Muscle layer of duodenum (tissue), 2 donors: ENCODE data around the gene DDX41.

Experiments
- H3K27ac ChIP-seq: one replicate; pipeline ENCODE4 v1.7.0; 2013; ENCODE audit warnings: mild to moderate bottlenecking, low read length
- H3K27me3 ChIP-seq: one replicate; pipeline ENCODE4 v1.7.0; 2013; ENCODE audit warnings: low read depth, mild to moderate bottlenecking, control low read depth, low read length
- H3K36me3 ChIP-seq, 2 donors: one replicate each; pipeline ENCODE4 v1.7.0; 2013; ENCODE audit warnings: low read length in 2 of 2, control low read depth in 1 of 2, mild to moderate bottlenecking in 1 of 2; ENCODE audit not compliant: insufficient read depth in 2 of 2, control insufficient read depth in 1 of 2
- H3K4me1 ChIP-seq, 2 donors: one replicate each; pipeline ENCODE4 v1.7.0; 2013; ENCODE audit warnings: low read length in 2 of 2, mild to moderate bottlenecking in 2 of 2, control low read depth in 1 of 2, moderate library complexity in 1 of 2; ENCODE audit not compliant: insufficient read depth in 2 of 2, control insufficient read depth in 1 of 2
- H3K4me3 ChIP-seq, 2 donors: one replicate each; pipeline ENCODE4 v1.7.0; 2013; ENCODE audit warnings: low read length in 2 of 2, low read depth in 1 of 2, mild to moderate bottlenecking in 1 of 2
- H3K9me3 ChIP-seq, 2 donors: one replicate each; pipeline ENCODE4 v1.7.0; 2013; ENCODE audit warnings: low read length in 2 of 2, control low read depth in 1 of 2, mild to moderate bottlenecking in 1 of 2; ENCODE audit not compliant: control insufficient read depth in 1 of 2
- donor health status: healthy.

Gene DDX41

GRCh38 chr5:177524539-177524900 lies 7.8 kb upstream of the DDX41 start:
- H3K36me3 ChIP-seq, result peaks cover 61 to 84% of the 10 kb centered on the region in 2 donors
- no peak overlapping the region for H3K4me3 ChIP-seq
- peaks cover 0 to 3% of the 10 kb centered on the region in 2 donors for H3K4me1 ChIP-seq
- H3K27me3 ChIP-seq, result no peaks in the 10 kb centered on the region
- H3K9me3 ChIP-seq, result no peaks in the 10 kb centered on the region
- no peak overlapping the region for H3K27ac ChIP-seq

- no peak overlapping the region for H3K4me3 ChIP-seq
- no peaks in the 10 kb centered on the region for H3K9me3 ChIP-seq
- peaks cover 59 to 87% of the 10 kb centered on the region in 2 donors for H3K36me3 ChIP-seq
- H3K4me1 ChIP-seq, result peaks cover 0 to 7% of the 10 kb centered on the region in 2 donors
- H3K27ac ChIP-seq, result no peak overlapping the region
- no peaks in the 10 kb centered on the region for H3K27me3 ChIP-seq
Measured at GRCh38 chr5:177523711-177524538, 7.2 kb upstream of the DDX41 start.

GRCh38 chr5:177520916-177521513 lies 4.3 kb upstream of the DDX41 start:
- Histone ChIP-seq H3K4me1 (peaks cover 3 to 17% of the 10 kb centered on the region in 2 donors), H3K9me3 (no peaks in the 10 kb centered on the region), H3K27ac (no peak overlapping the region), H3K27me3 (no peaks in the 10 kb centered on the region), H3K36me3 (peaks cover 34 to 60% of the 10 kb centered on the region in 2 donors), H3K4me3 (no peak overlapping the region)

GRCh38 chr5:177520271-177520670 lies 3.5 kb upstream of the DDX41 start:
- peaks cover 6 to 24% of the 10 kb centered on the region in 2 donors for H3K4me1 ChIP-seq
- no peaks in the 10 kb centered on the region for H3K27me3 ChIP-seq
- no peaks in the 10 kb centered on the region for H3K9me3 ChIP-seq
- peaks cover 30 to 60% of the 10 kb centered on the region in 2 donors for H3K36me3 ChIP-seq
- H3K4me3 ChIP-seq, result no peak overlapping the region
- no peak overlapping the region for H3K27ac ChIP-seq

- Histone ChIP-seq H3K4me3 (no peak overlapping the region), H3K36me3 (peaks cover 32 to 59% of the 10 kb centered on the region in 2 donors), H3K27ac (no peak overlapping the region), H3K9me3 (no peaks in the 10 kb centered on the region), H3K27me3 (no peaks in the 10 kb centered on the region), H3K4me1 (peaks cover 6 to 30% of the 10 kb centered on the region in 2 donors)
Measured at GRCh38 chr5:177519463-177520235, 2.9 kb upstream of the DDX41 start.

DNA sequence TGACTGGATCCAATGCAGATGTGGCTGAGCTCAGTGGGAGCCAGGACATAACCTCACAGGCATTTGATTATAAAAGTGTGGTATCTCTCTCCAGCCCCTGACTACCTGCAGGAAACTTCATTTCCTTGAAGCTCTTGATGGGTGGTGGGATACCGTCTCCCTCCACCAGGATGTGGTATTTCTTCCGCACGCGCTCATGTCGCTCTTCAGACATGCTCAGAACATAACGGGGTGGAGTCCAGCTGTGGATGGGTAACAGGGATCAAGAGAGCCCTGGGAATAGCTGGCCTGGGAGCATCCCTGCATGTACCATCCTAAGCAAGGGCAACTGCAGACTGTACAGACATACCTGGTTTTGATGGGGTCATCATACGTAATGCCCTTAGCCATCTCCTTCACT lies 1.2 kb downstream of the DDX41 start:
- H3K27me3 ChIP-seq, result no peaks in the 10 kb centered on the region
- no peak overlapping the region for H3K27ac ChIP-seq
- H3K36me3 ChIP-seq, result peaks cover 42 to 67% of the 10 kb centered on the region in 2 donors
- peaks cover 6 to 32% of the 10 kb centered on the region in 2 donors for H3K4me1 ChIP-seq
- H3K9me3 ChIP-seq, result no peaks in the 10 kb centered on the region
- peak overlapping the region; percentile 86 to 99 for H3K4me3 ChIP-seq

DNA sequence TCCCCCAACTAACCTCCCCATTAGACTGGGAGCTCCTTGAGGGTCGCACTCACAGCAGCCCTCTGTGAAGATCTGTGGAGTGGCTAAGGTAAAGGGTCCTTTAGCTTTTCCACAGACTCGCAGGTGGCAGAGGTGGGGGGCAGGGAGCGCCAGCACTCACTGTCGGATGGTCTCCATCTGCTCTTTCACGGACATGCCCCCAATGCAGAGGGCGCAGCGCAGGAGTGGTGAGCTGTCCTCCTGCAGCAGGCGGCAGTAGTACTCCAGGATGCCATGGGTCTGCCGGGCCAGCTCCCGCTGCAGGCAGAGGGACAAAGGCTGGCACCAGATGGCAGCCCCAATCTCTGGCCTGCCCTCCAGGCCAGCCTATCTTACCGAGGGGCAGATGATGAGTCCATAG lies 2.2 kb downstream of the DDX41 start:
- Histone ChIP-seq H3K27me3 (no peaks in the 10 kb centered on the region), H3K27ac (no peak overlapping the region), H3K9me3 (no peaks in the 10 kb centered on the region), H3K36me3 (peaks cover 36 to 65% of the 10 kb centered on the region in 2 donors), H3K4me1 (peaks cover 6 to 29% of the 10 kb centered on the region in 2 donors), H3K4me3 (no peak overlapping the region)

DNA sequence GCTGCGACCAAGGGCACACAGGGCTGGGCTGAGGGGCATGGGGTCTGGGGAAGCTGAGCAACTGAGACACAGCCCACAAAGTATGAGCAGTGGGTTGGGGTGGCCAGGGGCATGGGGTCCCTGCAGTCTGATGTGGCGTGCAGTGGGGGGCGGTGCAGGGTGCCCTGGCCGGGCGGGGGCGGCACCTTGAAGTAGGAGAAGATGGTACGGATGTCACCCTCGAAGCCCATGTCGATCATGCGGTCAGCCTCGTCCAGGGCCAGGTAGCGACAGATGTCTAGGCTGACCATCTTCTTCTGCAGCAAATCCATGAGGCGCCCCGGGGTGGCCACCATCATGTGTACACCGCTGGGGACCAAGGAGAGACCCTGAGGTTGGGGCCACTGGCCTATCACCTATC lies 3.3 kb downstream of the DDX41 start:
- H3K27ac ChIP-seq, result no peak overlapping the region
- H3K9me3 ChIP-seq, result no peaks in the 10 kb centered on the region
- H3K27me3 ChIP-seq, result no peaks in the 10 kb centered on the region
- peaks cover 31 to 60% of the 10 kb centered on the region in 2 donors for H3K36me3 ChIP-seq
- H3K4me3 ChIP-seq, result no peak overlapping the region
- H3K4me1 ChIP-seq, result peaks cover 6 to 22% of the 10 kb centered on the region in 2 donors

DNA sequence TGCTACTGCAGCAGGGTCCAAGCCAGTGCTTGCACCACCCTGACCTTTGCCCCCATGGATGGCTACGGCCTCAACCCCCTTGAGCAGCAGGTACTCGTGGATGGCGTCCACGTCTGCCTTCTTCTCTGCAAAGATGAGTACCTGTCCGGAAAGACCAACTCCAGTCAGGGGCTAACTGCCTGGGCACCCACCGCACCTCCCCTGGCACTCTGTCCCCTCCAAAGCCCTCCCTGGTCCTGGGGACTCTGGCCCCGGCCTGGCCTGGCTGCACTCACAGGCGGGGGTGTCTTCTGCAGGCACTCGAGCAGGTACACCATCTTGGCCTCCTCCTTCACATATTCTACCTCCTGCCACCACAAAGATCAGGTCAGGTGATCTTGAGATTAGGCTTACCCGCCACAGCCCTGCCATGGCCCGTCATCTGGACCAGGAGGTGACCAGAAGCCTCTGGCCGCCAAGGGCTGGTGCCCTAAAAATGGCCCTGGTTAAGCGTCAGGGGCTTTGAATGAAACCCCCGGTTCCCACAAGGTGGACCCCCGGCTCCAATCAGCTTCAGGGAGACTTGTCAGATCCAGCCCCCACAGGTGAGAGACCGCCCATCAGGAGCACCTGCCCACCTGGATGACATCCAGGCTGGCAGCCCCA lies 3.9 kb downstream of the DDX41 start:
- H3K4me3 ChIP-seq, result no peak overlapping the region
- peaks cover 31 to 60% of the 10 kb centered on the region in 2 donors for H3K36me3 ChIP-seq
- H3K9me3 ChIP-seq, result no peaks in the 10 kb centered on the region
- H3K4me1 ChIP-seq, result peaks cover 6 to 22% of the 10 kb centered on the region in 2 donors
- no peaks in the 10 kb centered on the region for H3K27me3 ChIP-seq
- H3K27ac ChIP-seq, result no peak overlapping the region

DNA sequence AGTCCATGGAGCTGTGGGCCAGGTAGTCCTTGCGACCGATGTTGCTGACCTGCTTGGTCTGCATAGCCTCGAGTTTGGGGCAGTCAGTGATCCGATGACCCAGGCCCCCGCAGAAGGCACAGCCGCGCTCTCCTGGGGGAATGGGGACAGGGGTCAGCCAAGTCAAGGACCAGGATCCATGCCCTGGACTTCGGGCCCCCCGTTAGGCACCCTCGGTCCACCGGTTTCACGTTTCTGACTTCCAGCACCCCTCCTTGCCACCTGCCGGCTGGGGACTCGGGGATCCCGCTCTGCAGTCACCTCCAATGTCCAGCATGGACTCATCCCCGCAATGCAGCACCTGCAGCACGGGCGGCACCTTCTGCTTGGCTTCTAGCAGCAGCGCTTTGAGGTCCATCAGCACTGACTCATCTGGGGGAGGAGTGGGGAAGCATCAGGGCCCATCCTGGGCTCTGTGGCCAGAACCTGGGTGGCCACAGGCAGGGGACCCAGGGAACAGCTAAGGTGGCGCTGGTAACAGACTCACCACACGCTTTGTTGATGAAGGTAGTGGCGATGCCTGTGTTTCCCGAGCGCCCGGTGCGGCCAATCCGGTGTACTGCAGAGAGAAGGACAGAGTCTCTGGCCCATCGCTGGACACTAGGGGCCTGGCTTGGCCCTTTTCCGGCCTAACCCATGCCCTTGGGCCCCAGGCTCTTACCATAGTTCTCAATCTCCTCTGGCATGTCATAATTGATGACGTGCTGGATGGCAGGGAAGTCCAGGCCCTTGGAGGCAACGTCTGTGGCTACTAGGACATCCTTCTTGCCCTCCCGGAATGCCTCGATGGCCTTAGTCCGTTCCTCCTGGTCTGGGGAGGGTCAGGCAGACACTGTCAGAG lies 4.7 kb downstream of the DDX41 start:
- peaks cover 6 to 19% of the 10 kb centered on the region in 2 donors for H3K4me1 ChIP-seq
- no peak overlapping the region for H3K27ac ChIP-seq
- peaks cover 31 to 60% of the 10 kb centered on the region in 2 donors for H3K36me3 ChIP-seq
- no peaks in the 10 kb centered on the region for H3K27me3 ChIP-seq
- H3K9me3 ChIP-seq, result no peaks in the 10 kb centered on the region
- no peak overlapping the region for H3K4me3 ChIP-seq
